ENCODE data around the gene SEMA5B. TPM values are rescaled to one million over a fixed set of nuclear protein-coding genes. Genes with fewer than 3 reads are reported as not detected.

Gene SEMA5B
- total and polyA plus RNA-seq, 7 donors = 0.08 to 1.1 (median 0.43) TPM

GRCh38 chr3:123070510-123070909 is 42.9 kb upstream of the SEMA5B start:
- H3K9me3 ChIP-seq = no peaks in the 10 kb centered on the region
- no peak for DNase-seq
- no peak overlapping the region for H3K4me3 ChIP-seq
- WGBS, 3 donors = 57 to 75% (median 70%) methylated on average over 8 of the region's 8 CpGs
- H3K36me3 ChIP-seq (ENCODE audit: insufficient read depth in 1 of 2, low read depth in 1 of 2) = no peaks in the 10 kb centered on the region
- intact Hi-C loops (cut with DNase I) = no loop called here
- TF ChIP-seq CTCF (IDR thresholded peaks at IDR 0.05) = no peak
- H3K27me3 ChIP-seq (ENCODE audit: insufficient read depth in 3 of 3, low read length in 2 of 3) = no peaks in the 10 kb centered on the region
- peaks cover 11% of the 10 kb centered on the region for H3K4me1 ChIP-seq
- ATAC-seq = no peak
- no peak overlapping the region for H3K27ac ChIP-seq

- no peak overlapping the region for H3K27ac ChIP-seq
- H3K4me1 ChIP-seq = peaks cover 11% of the 10 kb centered on the region
- no peak overlapping the region for H3K4me3 ChIP-seq
- intact Hi-C loops (cut with DNase I) = no loop called here
- H3K36me3 ChIP-seq (ENCODE audit: insufficient read depth in 1 of 2, low read depth in 1 of 2) = no peaks in the 10 kb centered on the region
- no peaks in the 10 kb centered on the region for H3K9me3 ChIP-seq
- TF ChIP-seq CTCF (IDR thresholded peaks at IDR 0.05) = no peak
- WGBS, 3 donors = 87 to 90% (median 87%) methylated on average over 12 of the region's 12 CpGs
- DNase-seq (no peak), ATAC-seq (no peak)
- no peaks in the 10 kb centered on the region for H3K27me3 ChIP-seq (ENCODE audit: insufficient read depth in 3 of 3, low read length in 2 of 3)
Observed at GRCh38 chr3:123068601-123069381, 41.2 kb upstream of the SEMA5B start.

GRCh38 chr3:123067689-123068600 is 40.4 kb upstream of the SEMA5B start:
- ATAC-seq (peak in 2 of 4 donors; percentile 9 to 12), DNase-seq (no peak)
- Histone ChIP-seq H3K27ac (peak overlapping the region; percentile 83), H3K4me1 (peaks cover 11% of the 10 kb centered on the region), H3K27me3 (ENCODE audit: insufficient read depth in 3 of 3, low read length in 2 of 3) (no peaks in the 10 kb centered on the region), H3K36me3 (ENCODE audit: insufficient read depth in 1 of 2, low read depth in 1 of 2) (no peaks in the 10 kb centered on the region), H3K4me3 (peak overlapping the region; percentile 97), H3K9me3 (no peaks in the 10 kb centered on the region)
- no peak for TF ChIP-seq CTCF (IDR thresholded peaks at IDR 0.05)
- intact Hi-C loops (cut with DNase I) = no loop called here
- WGBS, 3 donors = 39 to 44% (median 40%) methylated on average over 22 to 24 of the region's 24 CpGs

- 0 to 1% (median 0%) methylated on average over 48 to 72 of the region's 72 CpGs for WGBS, 3 donors
- TF ChIP-seq CTCF (IDR thresholded peaks at IDR 0.05) = no peak
Observed at GRCh38 chr3:123066896-123067688, 39.5 kb upstream of the SEMA5B start, which contains the start of gene PDIA5. TSS of gene PDIA5 (plus strand) at chr3:123067025. CDS start at chr3:123067165, 140 bp downstream.

More at GRCh38 chr3:123066896-123067688, 39.5 kb upstream of the SEMA5B start, which contains the start of gene PDIA5:
- Histone ChIP-seq H3K4me1 (peaks cover 11% of the 10 kb centered on the region), H3K36me3 (ENCODE audit: insufficient read depth in 1 of 2, low read depth in 1 of 2) (no peaks in the 10 kb centered on the region), H3K27ac (peak within 1 kb of the TSS; percentile 83), H3K27me3 (ENCODE audit: insufficient read depth in 3 of 3, low read length in 2 of 3) (no peaks in the 10 kb centered on the region), H3K4me3 (peak within 1 kb of the TSS; percentile 97), H3K9me3 (no peaks in the 10 kb centered on the region)
- DNase-seq (peak; percentile 90 to 94), ATAC-seq (peak; percentile 97 to 99 (median 99))
- intact Hi-C loops (cut with DNase I) = no loop called here

Data from psoas muscle (tissue), 8 donors.